ENCODE measurements around the gene GON4L.
"Not testable (repeated sequence)": the region's sequence is repeated elsewhere in the genome, so short reads cannot be mapped to it uniquely, and the experiment has no call there.

Gene GON4L

GRCh38 chr1:155801149-155801548, 55.9 kb downstream of the GON4L start:
- Histone ChIP-seq H3K27ac (ENCODE audit: extremely low read depth, low read depth, low read length) (no peak overlapping the region), H3K9me3 (ENCODE audit: control insufficient read depth, insufficient read depth, low read depth, low read length) (no peaks in the 10 kb centered on the region), H3K4me3 (ENCODE audit: low read depth, low read length) (no peak overlapping the region), H3K4me1 (ENCODE audit: control insufficient read depth, insufficient read depth, low read length) (no peaks in the 10 kb centered on the region), H3K36me3 (ENCODE audit: control insufficient read depth in 2 of 2, insufficient read depth in 1 of 2, low read length in 2 of 2) (peaks cover 42 to 56% of the 10 kb centered on the region in 2 experiments)
- ChIA-PET POLR2A (no interaction called here), CTCF (no interaction called here)
- TF ChIP-seq ZNF548 (tag by site-specific recombination; IDR thresholded peaks at IDR 0.05), result no peak

- peaks cover 53 to 57% of the 10 kb centered on the region in 2 experiments for H3K36me3 ChIP-seq (ENCODE audit: control insufficient read depth in 2 of 2, insufficient read depth in 1 of 2, low read length in 2 of 2)
- POLR2A ChIA-PET, result not testable (repeated sequence)
- CTCF ChIA-PET, result interaction anchor here (0.6 kb wide), 1 partner anchor 181 kb away, joined by 3 read pairs; no protein-coding TSS in a partner anchor
Observed at GRCh38 chr1:155795618-155796017, 61.4 kb downstream of the GON4L start.

GRCh38 chr1:155794605-155795245, 62.3 kb downstream of the GON4L start:
- no peaks in the 10 kb centered on the region for H3K9me3 ChIP-seq (ENCODE audit: control insufficient read depth, insufficient read depth, low read depth, low read length)
- H3K4me1 ChIP-seq (ENCODE audit: control insufficient read depth, insufficient read depth, low read length), result no peaks in the 10 kb centered on the region
- TF ChIP-seq ZNF626 (tag by site-specific recombination; IDR thresholded peaks at IDR 0.05) (no peak), ZNF416 (tag by site-specific recombination; IDR thresholded peaks at IDR 0.05) (no peak), KLF17 (tag by site-specific recombination; IDR thresholded peaks at IDR 0.05) (no peak), ZNF404 (tag by site-specific recombination; IDR thresholded peaks at IDR 0.05) (no peak), ZNF248 (tag by site-specific recombination; IDR thresholded peaks at IDR 0.05) (no peak), ZNF585B (tag by site-specific recombination; IDR thresholded peaks at IDR 0.05) (no peak), ZNF121 (tag by site-specific recombination; IDR thresholded peaks at IDR 0.05) (no peak), ZSCAN30 (tag by site-specific recombination; IDR thresholded peaks at IDR 0.05) (no peak), ZNF600 (tag by site-specific recombination; IDR thresholded peaks at IDR 0.05) (no peak), SETDB1 (IDR thresholded peaks at IDR 0.05; ENCODE audit: insufficient read length, low read length) (no peak), FEZF1 (tag by site-specific recombination; IDR thresholded peaks at IDR 0.05) (no peak), REPIN1 (tag by site-specific recombination; IDR thresholded peaks at IDR 0.05; ENCODE audit: low read depth) (no peak), ZNF513 (tag by site-specific recombination; IDR thresholded peaks at IDR 0.05) (no peak), ZNF704 (tag by site-specific recombination; IDR thresholded peaks at IDR 0.05) (no peak)
- ChIA-PET POLR2A (no interaction called here), CTCF (no interaction called here)
- no peak overlapping the region for H3K27ac ChIP-seq (ENCODE audit: extremely low read depth, low read depth, low read length)
- H3K4me3 ChIP-seq (ENCODE audit: low read depth, low read length), result no peak overlapping the region
- H3K36me3 ChIP-seq (ENCODE audit: control insufficient read depth in 2 of 2, insufficient read depth in 1 of 2, low read length in 2 of 2), result peaks cover 48 to 50% of the 10 kb centered on the region in 2 experiments

More at GRCh38 chr1:155795618-155796017, 61.4 kb downstream of the GON4L start:
- H3K4me3 ChIP-seq (ENCODE audit: low read depth, low read length); H3K9me3 ChIP-seq (ENCODE audit: control insufficient read depth, insufficient read depth, low read depth, low read length); H3K27ac ChIP-seq (ENCODE audit: extremely low read depth, low read depth, low read length); H3K4me1 ChIP-seq (ENCODE audit: control insufficient read depth, insufficient read depth, low read length): not testable (repeated sequence)

- H3K4me1 ChIP-seq (ENCODE audit: control insufficient read depth, insufficient read depth, low read length), result no peaks in the 10 kb centered on the region
- H3K9me3 ChIP-seq (ENCODE audit: control insufficient read depth, insufficient read depth, low read depth, low read length), result no peaks in the 10 kb centered on the region
- CTCF ChIA-PET, result no interaction called here
- POLR2A ChIA-PET, result no interaction called here
- H3K4me3 ChIP-seq (ENCODE audit: low read depth, low read length), result no peak overlapping the region
- peaks cover 39 to 41% of the 10 kb centered on the region in 2 experiments for H3K36me3 ChIP-seq (ENCODE audit: control insufficient read depth in 2 of 2, insufficient read depth in 1 of 2, low read length in 2 of 2)
- no peak overlapping the region for H3K27ac ChIP-seq (ENCODE audit: extremely low read depth, low read depth, low read length)
- TF ChIP-seq ZNF175 (tag by site-specific recombination; IDR thresholded peaks at IDR 0.05) (no peak), ZBTB21 (tag by site-specific recombination; IDR thresholded peaks at IDR 0.05) (no peak), ZFP37 (tag by site-specific recombination; IDR thresholded peaks at IDR 0.05) (no peak), ZBTB20 (tag by site-specific recombination; IDR thresholded peaks at IDR 0.05) (no peak), ELK4 (IDR thresholded peaks at IDR 0.05; ENCODE audit: borderline replicate concordance, low read depth, low read length) (no peak), ZNF747 (tag by site-specific recombination; IDR thresholded peaks at IDR 0.05) (no peak)
- TF ChIP-seq, protein P1, sequence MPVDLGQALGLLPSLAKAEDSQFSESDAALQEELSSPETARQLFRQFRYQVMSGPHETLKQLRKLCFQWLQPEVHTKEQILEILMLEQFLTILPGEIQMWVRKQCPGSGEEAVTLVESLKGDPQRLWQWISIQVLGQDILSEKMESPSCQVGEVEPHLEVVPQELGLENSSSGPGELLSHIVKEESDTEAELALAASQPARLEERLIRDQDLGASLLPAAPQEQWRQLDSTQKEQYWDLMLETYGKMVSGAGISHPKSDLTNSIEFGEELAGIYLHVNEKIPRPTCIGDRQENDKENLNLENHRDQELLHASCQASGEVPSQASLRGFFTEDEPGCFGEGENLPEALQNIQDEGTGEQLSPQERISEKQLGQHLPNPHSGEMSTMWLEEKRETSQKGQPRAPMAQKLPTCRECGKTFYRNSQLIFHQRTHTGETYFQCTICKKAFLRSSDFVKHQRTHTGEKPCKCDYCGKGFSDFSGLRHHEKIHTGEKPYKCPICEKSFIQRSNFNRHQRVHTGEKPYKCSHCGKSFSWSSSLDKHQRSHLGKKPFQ (tag by site-specific recombination; IDR thresholded peaks at IDR 0.05), result no peak
Observed at GRCh38 chr1:155793213-155793612, 63.8 kb downstream of the GON4L start.

Measured in HEK293 (cell line).